ENCODE results near the gene INSM2. TPM values are rescaled to one million over a fixed set of nuclear protein-coding genes. Genes with fewer than 3 reads are reported as not detected.

The INSM2 gene
- total and polyA plus RNA-seq, 12 donors: not detected

DNA sequence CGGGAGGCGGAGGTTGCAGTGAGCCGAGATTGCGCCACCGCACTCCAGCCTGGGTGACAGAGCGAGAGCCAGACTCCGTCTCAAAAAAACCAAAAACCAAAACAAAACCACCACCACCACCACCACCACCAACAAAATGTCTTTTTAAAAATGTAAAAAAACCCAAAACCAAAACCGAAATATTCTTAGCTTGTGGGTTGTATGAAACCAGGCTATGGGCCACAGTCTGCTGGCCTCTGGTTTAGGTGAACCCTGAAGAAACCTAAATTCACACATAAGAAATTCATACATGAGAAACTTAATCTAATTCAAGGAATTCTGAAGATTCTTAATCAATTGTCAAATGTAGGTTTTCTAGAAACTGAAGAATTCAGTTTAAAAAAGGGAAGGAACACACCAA is 37.6 kb downstream of the INSM2 start:
- DNase-seq (no peak), ATAC-seq (no peak)
- 98 to 99% methylated on average over 8 of the region's 8 CpGs for WGBS, 2 donors
- H3K27me3 ChIP-seq: no peaks in the 10 kb centered on the region
- H3K4me3 ChIP-seq: no peak overlapping the region
- H3K9me3 ChIP-seq: no peaks in the 10 kb centered on the region
- H3K27ac ChIP-seq: no peak overlapping the region
- intact Hi-C loops (cut with DNase I): no loop called here
- peaks cover 0 to 8% (median 0%) of the 10 kb centered on the region in 9 donors for H3K4me1 ChIP-seq
- H3K36me3 ChIP-seq: peaks cover 0 to 59% (median 7%) of the 10 kb centered on the region in 9 donors
- TF ChIP-seq, protein P1, sequence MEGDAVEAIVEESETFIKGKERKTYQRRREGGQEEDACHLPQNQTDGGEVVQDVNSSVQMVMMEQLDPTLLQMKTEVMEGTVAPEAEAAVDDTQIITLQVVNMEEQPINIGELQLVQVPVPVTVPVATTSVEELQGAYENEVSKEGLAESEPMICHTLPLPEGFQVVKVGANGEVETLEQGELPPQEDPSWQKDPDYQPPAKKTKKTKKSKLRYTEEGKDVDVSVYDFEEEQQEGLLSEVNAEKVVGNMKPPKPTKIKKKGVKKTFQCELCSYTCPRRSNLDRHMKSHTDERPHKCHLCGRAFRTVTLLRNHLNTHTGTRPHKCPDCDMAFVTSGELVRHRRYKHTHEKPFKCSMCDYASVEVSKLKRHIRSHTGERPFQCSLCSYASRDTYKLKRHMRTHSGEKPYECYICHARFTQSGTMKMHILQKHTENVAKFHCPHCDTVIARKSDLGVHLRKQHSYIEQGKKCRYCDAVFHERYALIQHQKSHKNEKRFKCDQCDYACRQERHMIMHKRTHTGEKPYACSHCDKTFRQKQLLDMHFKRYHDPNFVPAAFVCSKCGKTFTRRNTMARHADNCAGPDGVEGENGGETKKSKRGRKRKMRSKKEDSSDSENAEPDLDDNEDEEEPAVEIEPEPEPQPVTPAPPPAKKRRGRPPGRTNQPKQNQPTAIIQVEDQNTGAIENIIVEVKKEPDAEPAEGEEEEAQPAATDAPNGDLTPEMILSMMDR (IDR thresholded peaks at IDR 0.05): no peak

DNA sequence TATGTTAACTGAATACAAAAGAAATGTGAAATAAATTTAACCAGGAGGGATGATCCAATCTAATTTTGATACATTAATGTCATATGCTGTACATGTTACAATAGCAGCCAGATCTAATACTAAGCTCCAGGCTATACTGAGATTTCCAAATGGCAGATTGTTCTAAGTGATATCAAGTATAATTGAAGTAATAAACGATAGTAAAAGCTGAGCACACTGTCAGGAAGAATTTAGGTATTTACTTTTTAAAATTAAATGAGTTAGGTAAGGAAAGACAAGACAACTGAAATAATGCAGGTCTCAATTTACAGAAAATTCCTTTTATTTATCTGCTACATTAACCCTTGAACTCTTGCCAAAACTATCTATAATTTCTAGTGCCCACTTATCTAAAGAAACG is 39.9 kb downstream of the INSM2 start:
- Histone ChIP-seq H3K4me3 (no peak overlapping the region), H3K4me1 (peaks cover 0 to 8% (median 0%) of the 10 kb centered on the region in 9 donors), H3K27me3 (no peaks in the 10 kb centered on the region), H3K36me3 (peaks cover 0 to 43% (median 5%) of the 10 kb centered on the region in 9 donors), H3K27ac (no peak overlapping the region), H3K9me3 (no peaks in the 10 kb centered on the region)
- 68 to 72% methylated on average over 2 of the region's 2 CpGs for WGBS, 2 donors
- ATAC-seq (no peak), DNase-seq (no peak)
- TF ChIP-seq, protein P1 (IDR thresholded peaks at IDR 0.05): no peak
- intact Hi-C loops (cut with DNase I): no loop called here

DNA sequence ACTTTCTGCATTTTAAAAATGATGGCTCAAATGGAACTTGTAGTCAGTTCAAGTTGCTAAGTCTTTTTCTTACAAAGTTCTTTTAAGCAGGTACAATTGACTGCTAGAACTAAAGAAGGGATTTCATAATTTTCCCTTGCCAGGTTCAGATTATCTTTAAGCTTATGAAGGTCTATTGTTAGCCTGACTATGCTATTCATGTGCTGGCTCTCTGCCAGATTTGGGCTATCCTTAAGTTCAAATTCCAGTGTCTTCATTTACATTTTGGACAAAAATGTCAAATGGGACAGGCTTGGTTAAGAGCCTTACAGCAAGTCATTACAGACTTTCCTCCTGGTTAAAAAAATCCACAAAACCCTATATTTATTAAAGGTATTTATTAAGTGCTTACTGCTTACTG is 42.3 kb downstream of the INSM2 start:
- intact Hi-C loops (cut with DNase I): no loop called here
- Histone ChIP-seq H3K27ac (no peak overlapping the region), H3K4me1 (peaks cover 0 to 8% (median 0%) of the 10 kb centered on the region in 9 donors), H3K36me3 (peaks cover 0 to 30% (median 0%) of the 10 kb centered on the region in 9 donors), H3K27me3 (no peaks in the 10 kb centered on the region), H3K9me3 (no peaks in the 10 kb centered on the region), H3K4me3 (no peak overlapping the region)
- no peak for DNase-seq
- ATAC-seq: no peak
- TF ChIP-seq, protein P1 (IDR thresholded peaks at IDR 0.05): no peak

DNA sequence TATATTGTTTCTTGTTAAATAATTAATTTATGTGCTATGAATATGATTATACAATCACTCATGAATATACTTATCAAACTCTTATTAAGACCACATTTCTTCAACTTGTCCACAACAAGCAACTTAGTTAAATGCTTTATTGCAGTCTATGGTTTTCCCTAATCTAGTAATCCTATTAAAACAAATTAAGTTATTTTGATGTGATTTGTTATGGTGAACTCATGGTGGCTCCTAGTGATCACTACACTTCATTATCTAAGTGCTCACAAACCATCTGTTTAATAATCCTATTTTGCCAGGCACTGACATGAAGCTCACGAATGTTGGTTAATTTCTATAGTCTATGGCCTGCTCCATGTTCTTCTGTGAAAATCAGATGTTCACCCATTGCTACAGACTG is 42.9 kb downstream of the INSM2 start:
- intact Hi-C loops (cut with DNase I): no loop called here
- H3K4me1 ChIP-seq: peaks cover 0 to 8% (median 0%) of the 10 kb centered on the region in 9 donors
- H3K9me3 ChIP-seq: no peaks in the 10 kb centered on the region
- DNase-seq: no peak
- H3K4me3 ChIP-seq: no peak overlapping the region
- TF ChIP-seq, protein P1 (IDR thresholded peaks at IDR 0.05): no peak
- no peaks in the 10 kb centered on the region for H3K27me3 ChIP-seq
- no peak for ATAC-seq
- H3K27ac ChIP-seq: no peak overlapping the region
- H3K36me3 ChIP-seq: peaks cover 0 to 32% (median 0%) of the 10 kb centered on the region in 9 donors
- 95 to 97% methylated on average over 1 of the region's 1 CpG for WGBS, 2 donors

All from heart right ventricle (tissue), 16 donors.